PC-3 (cell line): ENCODE data around the gene CNPY1.

Experiments
- CTCF ChIP-seq: fragments of 300-600 bp; sonication (generic); conservative IDR thresholded peaks from 2 replicates; pipeline ENCODE4 v1.5.1; 2017; ENCODE audit warnings: antibody characterized with exemption, low read depth, mild to moderate bottlenecking, low read length
- EZH2 ChIP-seq: fragments of 300-600 bp; sonication (generic); IDR thresholded peaks from one replicate; pipeline ENCODE4 v1.6.1; 2017; ENCODE audit warnings: antibody characterized with exemption, mild to moderate bottlenecking, low read length; ENCODE audit not compliant: unreplicated experiment

GRCh38 chr7:155484483-155485399 is 61.6 kb downstream of the CNPY1 start:
- TF ChIP-seq CTCF (no peak), EZH2 (no peak)
